Natural killer cell (primary cell): ENCODE results near the gene SMIM20. TPM values are rescaled to one million over a fixed set of nuclear protein-coding genes. Genes with fewer than 3 reads are reported as not detected.

Experiments used
- ATAC-seq, 3 donors: fragments of 150-1000 bp in 2 of 3; fragments of 200-7000 bp in 1 of 3; cut with Tn5 transposase; 1 replicate in 1 of 3; 2 replicates in 2 of 3; pipeline ENCODE4 v1.10.0; 2021; ENCODE audit warnings: mild to moderate bottlenecking in 2 of 3, moderate library complexity in 2 of 3
- DNase-seq, 2 donors: peaks; one replicate each; pipeline versions ENCODE4 v3.0.0 to v3.0.0-alpha.2; 2013 to 2021; ENCODE audit warnings: mixed read lengths in 1 of 2
- H3K27ac ChIP-seq: one replicate; pipeline ENCODE4 v1.5.1; 2013; ENCODE audit warnings: mild to moderate bottlenecking, low read length
- H3K27me3 ChIP-seq: one replicate; pipeline ENCODE4 v1.6.1; 2013; ENCODE audit warnings: low read length; ENCODE audit not compliant: control insufficient read depth, insufficient read depth
- H3K36me3 ChIP-seq: one replicate; pipeline ENCODE4 v1.6.1; 2013; ENCODE audit warnings: low read length; ENCODE audit not compliant: control insufficient read depth, insufficient read depth
- H3K4me1 ChIP-seq: one replicate; pipeline ENCODE4 v1.6.1; 2013; ENCODE audit warnings: low read length; ENCODE audit not compliant: control insufficient read depth, insufficient read depth
- H3K4me3 ChIP-seq: one replicate; pipeline ENCODE4 v1.5.1; 2013; ENCODE audit warnings: low read length
- H3K9me3 ChIP-seq: one replicate; pipeline ENCODE4 v1.6.1; 2013; ENCODE audit warnings: low read length; ENCODE audit not compliant: control insufficient read depth, insufficient read depth
- H3K27ac Mint-ChIP-seq, 2 donors: one replicate each; pipeline ENCODE4 v1.8.0; 2022; ENCODE audit warnings: mild to moderate bottlenecking in 2 of 2, mixed read lengths in 2 of 2, moderate library complexity in 1 of 2
- H3K27me3 Mint-ChIP-seq, 2 donors: one replicate each; pipeline ENCODE4 v1.8.0; 2022; ENCODE audit warnings: low read depth in 2 of 2, mixed read lengths in 2 of 2
- H3K36me3 Mint-ChIP-seq: one replicate; pipeline ENCODE4 v1.8.0; 2022; ENCODE audit warnings: mixed read lengths
- H3K4me1 Mint-ChIP-seq, 2 donors: one replicate each; pipeline ENCODE4 v1.8.0; 2022; ENCODE audit warnings: mixed read lengths in 2 of 2
- H3K4me3 Mint-ChIP-seq: one replicate; pipeline ENCODE4 v1.8.0; 2022; ENCODE audit warnings: mild to moderate bottlenecking, moderate library complexity, mixed read lengths
- H3K9me3 Mint-ChIP-seq, 2 donors: one replicate each; pipeline ENCODE4 v1.8.0; 2022; ENCODE audit warnings: mixed read lengths in 2 of 2
- CTCF ChIP-seq: fragments of 200-600 bp; IDR thresholded peaks from one replicate; pipeline ENCODE4 v1.8.0; 2022; ENCODE audit warnings: antibody characterized with exemption
- WGBS: methylation state at CpG from one replicate; pipeline ENCODE4 v1.1.7; 2013; ENCODE audit warnings: missing lambda C conversion rate; ENCODE audit not compliant: insufficient coverage; 5-methylcytosine and 5-hydroxymethylcytosine counted together
- intact Hi-C: fragments of 100-400 bp; cut with micrococcal nuclease; formaldehyde crosslinking; loops from one replicate; pipeline ENCODE4 v1.14.2; 2022
- total RNA-seq, 4 donors: library from RNA; stranded (reverse); fragments of 120-200 nt in 1 of 4; gene quantifications; one replicate each; pipeline versions ENCODE4 v1.2.3 to v1.2.4, GENCODE V29; 2013 to 2022

SMIM20 gene
- total RNA-seq, 3 donors from 2014 or later (not counting 1 experiment from before 2014, with no cell fraction given) = 10.3 to 11.5 (median 10.3) TPM

- H3K4me3 ChIP-seq = no peak overlapping the region
- 96% methylated on average over 7 of the region's 7 CpGs for whole genome bisulfite sequencing
- H3K27me3 Mint-ChIP-seq = peaks cover 15 to 29% of the 10 kb centered on the region in 2 donors
- H3K4me3 Mint-ChIP-seq = no peak overlapping the region
- H3K4me1 Mint-ChIP-seq = no peaks in the 10 kb centered on the region
- TF ChIP-seq CTCF = no peak
- H3K27ac ChIP-seq = no peak overlapping the region
- H3K27ac Mint-ChIP-seq = no peak overlapping the region
- ATAC-seq (no peak), DNase-seq (no peak)
- no peaks in the 10 kb centered on the region for H3K9me3 Mint-ChIP-seq
- no peaks in the 10 kb centered on the region for H3K4me1 ChIP-seq
- no peaks in the 10 kb centered on the region for H3K36me3 Mint-ChIP-seq
- no peaks in the 10 kb centered on the region for H3K36me3 ChIP-seq
- H3K27me3 ChIP-seq = no peaks in the 10 kb centered on the region
- intact Hi-C loops = no loop called here
- H3K9me3 ChIP-seq = no peaks in the 10 kb centered on the region
Measured at GRCh38 chr4:25962393-25962792, 48.4 kb downstream of the SMIM20 start.

- Mint-ChIP-seq H3K4me1 (no peaks in the 10 kb centered on the region), H3K27ac (no peak overlapping the region), H3K4me3 (no peak overlapping the region), H3K9me3 (no peaks in the 10 kb centered on the region), H3K27me3 (peaks cover 22 to 25% of the 10 kb centered on the region in 2 donors), H3K36me3 (no peaks in the 10 kb centered on the region)
- no peaks in the 10 kb centered on the region for H3K9me3 ChIP-seq
- H3K4me1 ChIP-seq = peaks cover 14% of the 10 kb centered on the region
- intact Hi-C loops = no loop called here
- no peak overlapping the region for H3K27ac ChIP-seq
- no peaks in the 10 kb centered on the region for H3K36me3 ChIP-seq
- WGBS = 94% methylated on average over 3 of the region's 4 CpGs
- no peak for TF ChIP-seq CTCF
- DNase-seq (no peak), ATAC-seq (no peak)
- no peaks in the 10 kb centered on the region for H3K27me3 ChIP-seq
- no peak overlapping the region for H3K4me3 ChIP-seq
Measured at GRCh38 chr4:25965629-25966028, 51.6 kb downstream of the SMIM20 start.

- H3K4me3 ChIP-seq = no peak overlapping the region
- no peaks in the 10 kb centered on the region for H3K9me3 ChIP-seq
- peaks cover 14% of the 10 kb centered on the region for H3K4me1 ChIP-seq
- no peaks in the 10 kb centered on the region for H3K9me3 Mint-ChIP-seq
- H3K4me3 Mint-ChIP-seq = no peak overlapping the region
- ATAC-seq = no peak
- no peak overlapping the region for H3K27ac ChIP-seq
- 93% methylated on average over 3 of the region's 3 CpGs for WGBS
- H3K36me3 ChIP-seq = no peaks in the 10 kb centered on the region
- intact Hi-C loops = no loop called here
- H3K4me1 Mint-ChIP-seq = no peaks in the 10 kb centered on the region
- no peak for TF ChIP-seq CTCF
- no peaks in the 10 kb centered on the region for H3K36me3 Mint-ChIP-seq
- H3K27ac Mint-ChIP-seq = no peak overlapping the region
- no peaks in the 10 kb centered on the region for H3K27me3 ChIP-seq
- H3K27me3 Mint-ChIP-seq = peaks cover 22 to 25% of the 10 kb centered on the region in 2 donors
- no peak for DNase-seq
Measured at GRCh38 chr4:25966171-25966570, 52.2 kb downstream of the SMIM20 start.

GRCh38 chr4:25969374-25970155 lies 55.5 kb downstream of the SMIM20 start:
- no peak overlapping the region for H3K4me3 ChIP-seq
- no peaks in the 10 kb centered on the region for H3K4me1 Mint-ChIP-seq
- 60% methylated on average over 9 of the region's 13 CpGs for WGBS

More at GRCh38 chr4:25969374-25970155, 55.5 kb downstream of the SMIM20 start:
- Histone ChIP-seq H3K27me3 (no peaks in the 10 kb centered on the region), H3K9me3 (no peaks in the 10 kb centered on the region), H3K4me1 (peaks cover 14% of the 10 kb centered on the region), H3K27ac (no peak overlapping the region), H3K36me3 (no peaks in the 10 kb centered on the region)
- Mint-ChIP-seq H3K9me3 (no peaks in the 10 kb centered on the region), H3K27me3 (peaks cover 18 to 25% of the 10 kb centered on the region in 2 donors), H3K27ac (no peak overlapping the region), H3K36me3 (no peaks in the 10 kb centered on the region), H3K4me3 (no peak overlapping the region)
- TF ChIP-seq CTCF = no peak
- DNase-seq (no peak), ATAC-seq (no peak)
- intact Hi-C loops = no loop called here
